ENCODE measurements around the gene KRT78. TPM values are rescaled to one million over a fixed set of nuclear protein-coding genes. Genes with fewer than 3 reads are reported as not detected.

The KRT78 gene
- total RNA-seq, 1 experiment from 2014 or later = not detected

DNA sequence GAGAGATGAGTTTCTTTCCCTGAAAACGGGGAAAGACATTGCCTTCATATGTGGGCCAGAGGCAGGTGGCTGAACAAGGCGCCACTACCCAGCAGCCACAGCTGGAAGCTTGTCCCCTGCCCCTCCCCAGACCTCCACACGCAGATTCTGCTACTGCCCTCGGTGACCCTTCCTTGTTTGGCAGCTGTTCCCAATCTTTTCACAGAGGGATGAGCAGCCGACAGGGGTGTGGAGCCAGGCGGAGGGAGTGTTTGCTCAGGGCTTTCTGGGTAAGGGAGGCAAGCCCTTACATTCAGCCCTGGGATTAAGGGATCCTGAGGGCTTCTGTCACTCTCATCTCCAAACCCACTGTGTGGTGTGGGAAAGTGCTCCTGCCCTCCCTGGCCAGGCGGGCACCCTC, 30.4 kb downstream of the KRT78 start:
- Histone ChIP-seq H3K4me3 (ENCODE audit: low read depth, low read length, poor library complexity, severe bottlenecking) (no peak overlapping the region), H3K27ac (ENCODE audit: low read depth, low read length, poor library complexity, severe bottlenecking) (no peak overlapping the region), H3K9me3 (ENCODE audit: low read depth, low read length, poor library complexity, severe bottlenecking) (no peaks in the 10 kb centered on the region), H3K4me1 (ENCODE audit: insufficient read depth, low read length, poor library complexity, severe bottlenecking) (no peaks in the 10 kb centered on the region), H3K27me3 (replicated peaks; ENCODE audit: insufficient read depth, low read depth, low read length, poor library complexity) (no peaks in the 10 kb centered on the region), H3K36me3 (ENCODE audit: insufficient read depth, low read length, poor library complexity, severe bottlenecking) (no peaks in the 10 kb centered on the region)
- TF ChIP-seq EZH2 (IDR thresholded peaks at IDR 0.05; ENCODE audit: borderline replicate concordance, low read depth, low read length, poor library complexity, severe bottlenecking) = no peak
- TF ChIP-seq, protein P1, sequence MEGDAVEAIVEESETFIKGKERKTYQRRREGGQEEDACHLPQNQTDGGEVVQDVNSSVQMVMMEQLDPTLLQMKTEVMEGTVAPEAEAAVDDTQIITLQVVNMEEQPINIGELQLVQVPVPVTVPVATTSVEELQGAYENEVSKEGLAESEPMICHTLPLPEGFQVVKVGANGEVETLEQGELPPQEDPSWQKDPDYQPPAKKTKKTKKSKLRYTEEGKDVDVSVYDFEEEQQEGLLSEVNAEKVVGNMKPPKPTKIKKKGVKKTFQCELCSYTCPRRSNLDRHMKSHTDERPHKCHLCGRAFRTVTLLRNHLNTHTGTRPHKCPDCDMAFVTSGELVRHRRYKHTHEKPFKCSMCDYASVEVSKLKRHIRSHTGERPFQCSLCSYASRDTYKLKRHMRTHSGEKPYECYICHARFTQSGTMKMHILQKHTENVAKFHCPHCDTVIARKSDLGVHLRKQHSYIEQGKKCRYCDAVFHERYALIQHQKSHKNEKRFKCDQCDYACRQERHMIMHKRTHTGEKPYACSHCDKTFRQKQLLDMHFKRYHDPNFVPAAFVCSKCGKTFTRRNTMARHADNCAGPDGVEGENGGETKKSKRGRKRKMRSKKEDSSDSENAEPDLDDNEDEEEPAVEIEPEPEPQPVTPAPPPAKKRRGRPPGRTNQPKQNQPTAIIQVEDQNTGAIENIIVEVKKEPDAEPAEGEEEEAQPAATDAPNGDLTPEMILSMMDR (conservative IDR thresholded peaks at IDR 0.05; ENCODE audit: low read depth, low read length) = no peak
- intact Hi-C loops (cut with micrococcal nuclease; ENCODE audit: unreplicated experiment) = no loop called here
- no peak for DNase-seq (ENCODE audit: low spot score)
- no TSS peak for BruUV-seq (replicated peaks)
- ChIA-PET POLR2A (ENCODE audit: low non-redundant PET) (no interaction called here), CTCF (no interaction called here)

DNA sequence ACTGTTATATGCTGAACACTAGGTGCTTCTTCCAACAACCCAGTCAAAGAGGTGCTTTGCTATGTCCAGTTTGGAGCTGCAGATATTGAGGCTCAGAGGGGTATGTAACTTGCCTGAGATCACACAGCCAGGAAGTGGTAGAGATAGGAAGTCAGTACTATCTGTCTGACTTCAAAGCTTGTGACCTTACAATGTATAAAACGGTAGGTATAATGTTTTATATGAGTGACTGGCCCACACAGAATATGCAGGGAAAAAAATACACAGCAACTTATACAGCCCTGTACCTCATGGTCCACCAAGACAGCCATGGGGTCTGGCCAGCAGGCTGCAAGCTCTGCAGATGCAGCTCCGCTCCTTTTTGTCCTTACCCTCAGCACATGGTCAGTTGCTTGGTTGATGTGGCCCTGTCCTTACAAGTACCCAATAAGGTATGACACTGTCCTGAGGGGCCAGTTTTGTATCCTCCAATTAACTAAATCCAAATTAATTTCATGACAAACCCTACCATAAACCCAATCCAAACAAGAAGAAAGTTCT, 31.0 kb downstream of the KRT78 start:
- POLR2A ChIA-PET (ENCODE audit: low non-redundant PET) = no interaction called here
- intact Hi-C loops (cut with micrococcal nuclease; ENCODE audit: unreplicated experiment) = no loop called here

DNA sequence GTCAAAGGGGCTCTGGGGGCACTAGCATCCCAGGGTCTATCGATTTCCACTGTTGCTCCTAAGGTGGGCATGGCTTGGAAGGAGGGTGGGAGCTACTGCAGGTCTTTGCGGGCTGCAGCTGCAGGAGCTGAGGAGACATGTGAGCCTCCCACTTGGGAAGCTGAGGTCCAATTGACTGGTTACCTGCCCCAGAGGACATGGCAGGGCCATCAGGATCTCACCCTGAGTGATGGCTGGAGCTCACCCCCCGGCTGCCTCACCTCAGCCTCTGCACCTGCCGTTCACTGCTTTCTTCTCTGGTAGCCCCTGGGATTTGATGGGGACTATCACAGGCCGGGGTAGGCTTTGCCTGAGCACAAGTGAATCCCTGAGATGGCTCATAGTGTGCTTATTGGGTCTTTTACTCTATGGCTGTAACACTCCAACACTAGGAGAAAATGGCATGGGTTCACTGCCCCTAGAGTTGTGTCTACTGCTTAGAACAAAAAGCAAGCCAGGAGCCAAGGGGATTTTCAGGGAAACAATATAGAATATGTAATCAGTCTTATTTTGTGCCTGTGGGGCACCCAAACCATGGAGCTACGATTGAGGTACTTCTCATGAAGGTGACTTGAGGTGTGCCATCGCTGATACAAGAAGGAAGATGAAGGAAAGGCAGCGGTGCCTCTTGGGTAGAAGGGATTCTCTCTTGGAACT, 31.6 kb downstream of the KRT78 start:
- no peak for TF ChIP-seq EZH2 (IDR thresholded peaks at IDR 0.05; ENCODE audit: borderline replicate concordance, low read depth, low read length, poor library complexity, severe bottlenecking)
- TF ChIP-seq, protein P1 (conservative IDR thresholded peaks at IDR 0.05; ENCODE audit: low read depth, low read length) = no peak
- POLR2A ChIA-PET (ENCODE audit: low non-redundant PET) = no interaction called here
- Histone ChIP-seq H3K36me3 (ENCODE audit: insufficient read depth, low read length, poor library complexity, severe bottlenecking) (no peaks in the 10 kb centered on the region), H3K4me3 (ENCODE audit: low read depth, low read length, poor library complexity, severe bottlenecking) (no peak overlapping the region), H3K27ac (ENCODE audit: low read depth, low read length, poor library complexity, severe bottlenecking) (no peak overlapping the region), H3K27me3 (replicated peaks; ENCODE audit: insufficient read depth, low read depth, low read length, poor library complexity) (no peaks in the 10 kb centered on the region), H3K4me1 (ENCODE audit: insufficient read depth, low read length, poor library complexity, severe bottlenecking) (no peaks in the 10 kb centered on the region), H3K9me3 (ENCODE audit: low read depth, low read length, poor library complexity, severe bottlenecking) (no peaks in the 10 kb centered on the region)
- no TSS peak for BruUV-seq (replicated peaks)
- no peak for DNase-seq (ENCODE audit: low spot score)
- CTCF ChIA-PET = no interaction called here
- intact Hi-C loops (cut with micrococcal nuclease; ENCODE audit: unreplicated experiment) = no loop called here

More for the DNA sequence above, 31.0 kb downstream of the KRT78 start:
- Histone ChIP-seq H3K4me3 (ENCODE audit: low read depth, low read length, poor library complexity, severe bottlenecking) (no peak overlapping the region), H3K4me1 (ENCODE audit: insufficient read depth, low read length, poor library complexity, severe bottlenecking) (no peaks in the 10 kb centered on the region), H3K9me3 (ENCODE audit: low read depth, low read length, poor library complexity, severe bottlenecking) (no peaks in the 10 kb centered on the region), H3K27ac (ENCODE audit: low read depth, low read length, poor library complexity, severe bottlenecking) (no peak overlapping the region), H3K27me3 (replicated peaks; ENCODE audit: insufficient read depth, low read depth, low read length, poor library complexity) (no peaks in the 10 kb centered on the region), H3K36me3 (ENCODE audit: insufficient read depth, low read length, poor library complexity, severe bottlenecking) (no peaks in the 10 kb centered on the region)
- TF ChIP-seq, protein P1 (conservative IDR thresholded peaks at IDR 0.05; ENCODE audit: low read depth, low read length) = no peak
- TF ChIP-seq EZH2 (IDR thresholded peaks at IDR 0.05; ENCODE audit: borderline replicate concordance, low read depth, low read length, poor library complexity, severe bottlenecking) = no peak
- no TSS peak for BruUV-seq (replicated peaks)
- no peak for DNase-seq (ENCODE audit: low spot score)
- CTCF ChIA-PET = no interaction called here

Measured in A673 (cell line).